Bronchial epithelial cell (primary cell): Measurements from ENCODE around the gene PAX7. TPM values are rescaled to one million over a fixed set of nuclear protein-coding genes. Genes with fewer than 3 reads are reported as not detected.

ENCODE experiments used
- DNase-seq: peaks from one replicate; pipeline ENCODE4 v3.0.0-alpha.2; 2010; ENCODE audit warnings: low read depth
- FAIRE-seq: peaks from 2 replicates; lab custom pipeline; 2011; peaks lifted over from hg19 to GRCh38; lab: Jason Lieb, UNC
- H3K27me3 ChIP-seq: 2 replicates; pipeline ENCODE4 v1.5.1; 2011; ENCODE audit warnings: low read length; ENCODE audit not compliant: control insufficient read depth, insufficient read depth
- H3K36me3 ChIP-seq: 2 replicates; pipeline ENCODE4 v1.5.1; 2011; ENCODE audit warnings: low read length; ENCODE audit not compliant: control insufficient read depth, insufficient read depth
- H3K4me3 ChIP-seq: 2 replicates; pipeline ENCODE4 v1.5.1; 2011; ENCODE audit warnings: mild to moderate bottlenecking, low read depth, low read length, control low read depth
- total RNA-seq: library from RNA; depleted of rRNA; stranded (reverse); fragments of >200 nt; gene quantifications from 2 replicates; pipeline ENCODE4 v1.2.1, GENCODE V29; 2014
- TF ChIP-seq, protein P1 (sequence below): IDR thresholded peaks from 2 replicates; pipeline ENCODE4 v1.5.1; 2011; ENCODE audit warnings: mild to moderate bottlenecking, moderate library complexity, low read length, control low read depth, inconsistent platforms; ENCODE audit not compliant: insufficient read depth, severe bottlenecking

PAX7 gene
- total RNA-seq, 1 donor from 2014 or later = not detected

DNA sequence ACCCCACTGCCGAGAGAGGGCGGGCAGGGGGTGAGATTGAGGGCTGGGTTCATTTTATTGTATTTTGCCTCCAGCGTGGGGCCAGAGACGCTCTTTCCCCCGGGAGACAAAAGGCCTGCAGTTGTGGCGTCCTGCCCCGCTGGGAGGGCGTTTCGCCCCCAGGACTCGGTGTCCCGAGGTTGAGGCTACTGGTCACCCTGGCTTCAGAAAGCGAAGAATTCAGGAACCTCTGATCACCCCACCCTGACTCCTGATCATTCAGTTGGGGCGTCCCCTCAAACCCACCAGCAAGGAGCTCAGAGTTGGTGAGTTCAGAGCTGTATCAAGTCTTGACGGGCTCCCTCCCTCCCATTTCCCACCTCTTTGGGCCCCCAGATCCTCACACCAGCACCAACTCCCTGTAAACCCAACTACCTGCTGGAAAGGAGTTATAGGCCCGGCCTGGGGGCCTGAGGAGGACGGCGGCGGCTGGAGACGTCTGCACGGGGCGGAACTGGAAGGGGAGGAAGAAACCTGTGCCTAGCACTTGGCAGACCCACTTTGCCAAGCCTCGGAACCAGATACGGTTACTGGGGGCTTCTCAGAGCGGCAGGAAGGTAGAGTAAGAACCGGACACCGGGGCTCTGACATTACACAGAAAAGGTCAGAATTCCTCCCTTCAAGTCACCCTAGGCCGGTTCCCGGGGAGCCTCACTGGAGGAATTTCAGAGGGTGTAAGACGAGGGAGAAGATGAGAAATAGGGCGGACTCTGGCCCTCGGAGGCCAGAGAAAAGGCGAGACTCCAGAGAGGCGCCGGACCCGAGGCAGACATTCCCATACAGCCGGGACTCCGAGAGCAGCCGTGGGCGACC is 761 bp upstream of the PAX7 start:
- no peaks in the 10 kb centered on the region for H3K36me3 ChIP-seq

GRCh38 chr1:18631496-18632217 is 1.0 kb downstream of the PAX7 start:
- Histone ChIP-seq H3K27me3 (peaks cover 69% of the 10 kb centered on the region), H3K36me3 (no peaks in the 10 kb centered on the region), H3K4me3 (no peak overlapping the region)
- DNase-seq = no peak
- FAIRE-seq = no peak
- TF ChIP-seq, protein P1, sequence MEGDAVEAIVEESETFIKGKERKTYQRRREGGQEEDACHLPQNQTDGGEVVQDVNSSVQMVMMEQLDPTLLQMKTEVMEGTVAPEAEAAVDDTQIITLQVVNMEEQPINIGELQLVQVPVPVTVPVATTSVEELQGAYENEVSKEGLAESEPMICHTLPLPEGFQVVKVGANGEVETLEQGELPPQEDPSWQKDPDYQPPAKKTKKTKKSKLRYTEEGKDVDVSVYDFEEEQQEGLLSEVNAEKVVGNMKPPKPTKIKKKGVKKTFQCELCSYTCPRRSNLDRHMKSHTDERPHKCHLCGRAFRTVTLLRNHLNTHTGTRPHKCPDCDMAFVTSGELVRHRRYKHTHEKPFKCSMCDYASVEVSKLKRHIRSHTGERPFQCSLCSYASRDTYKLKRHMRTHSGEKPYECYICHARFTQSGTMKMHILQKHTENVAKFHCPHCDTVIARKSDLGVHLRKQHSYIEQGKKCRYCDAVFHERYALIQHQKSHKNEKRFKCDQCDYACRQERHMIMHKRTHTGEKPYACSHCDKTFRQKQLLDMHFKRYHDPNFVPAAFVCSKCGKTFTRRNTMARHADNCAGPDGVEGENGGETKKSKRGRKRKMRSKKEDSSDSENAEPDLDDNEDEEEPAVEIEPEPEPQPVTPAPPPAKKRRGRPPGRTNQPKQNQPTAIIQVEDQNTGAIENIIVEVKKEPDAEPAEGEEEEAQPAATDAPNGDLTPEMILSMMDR = no peak

More for the DNA sequence above, 761 bp upstream of the PAX7 start:
- Histone ChIP-seq H3K4me3 (no peak overlapping the region), H3K27me3 (peaks cover 60% of the 10 kb centered on the region)
- no peak for DNase-seq
- no peak for FAIRE-seq
- TF ChIP-seq, protein P1 = no peak

GRCh38 chr1:18632218-18632588 is 1.6 kb downstream of the PAX7 start:
- Histone ChIP-seq H3K27me3 (peaks cover 74% of the 10 kb centered on the region), H3K36me3 (no peaks in the 10 kb centered on the region), H3K4me3 (no peak overlapping the region)
- DNase-seq (no peak), FAIRE-seq (no peak)
- TF ChIP-seq, protein P1 = no peak

DNA sequence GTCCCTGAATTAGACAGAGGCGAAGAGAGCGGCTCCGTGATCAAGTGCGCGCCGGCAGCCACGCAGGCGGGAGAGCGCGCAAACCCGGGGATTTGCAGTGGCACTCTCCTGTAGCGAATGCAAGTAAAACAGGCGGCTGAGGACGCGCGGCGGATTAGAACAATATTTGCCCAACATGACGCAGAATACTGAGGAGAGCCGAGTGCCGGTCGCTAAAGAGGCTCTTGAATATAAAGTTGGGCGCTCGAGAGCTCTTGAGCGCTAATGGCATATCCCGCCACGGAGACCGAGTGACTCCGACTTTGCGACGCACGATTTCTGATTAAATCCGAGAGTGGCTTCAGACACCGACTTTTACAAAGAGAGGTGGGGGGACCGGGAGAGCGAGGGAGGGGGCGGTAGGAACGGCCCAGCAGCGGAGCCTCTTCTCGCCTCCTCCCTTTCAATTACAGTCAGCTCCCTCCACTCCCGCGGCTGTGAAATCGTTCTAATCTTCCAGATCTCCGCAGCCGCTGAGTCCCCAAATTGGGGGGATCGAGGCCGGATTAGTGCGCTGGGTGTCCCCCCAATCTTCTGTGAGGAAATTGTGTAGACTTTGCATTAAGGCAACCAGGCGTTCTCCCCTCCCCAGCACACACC is 2.3 kb downstream of the PAX7 start:
- Histone ChIP-seq H3K4me3 (no peak overlapping the region), H3K27me3 (peaks cover 81% of the 10 kb centered on the region), H3K36me3 (no peaks in the 10 kb centered on the region)
- no peak for FAIRE-seq
- TF ChIP-seq, protein P1 = no peak
- no peak for DNase-seq

DNA sequence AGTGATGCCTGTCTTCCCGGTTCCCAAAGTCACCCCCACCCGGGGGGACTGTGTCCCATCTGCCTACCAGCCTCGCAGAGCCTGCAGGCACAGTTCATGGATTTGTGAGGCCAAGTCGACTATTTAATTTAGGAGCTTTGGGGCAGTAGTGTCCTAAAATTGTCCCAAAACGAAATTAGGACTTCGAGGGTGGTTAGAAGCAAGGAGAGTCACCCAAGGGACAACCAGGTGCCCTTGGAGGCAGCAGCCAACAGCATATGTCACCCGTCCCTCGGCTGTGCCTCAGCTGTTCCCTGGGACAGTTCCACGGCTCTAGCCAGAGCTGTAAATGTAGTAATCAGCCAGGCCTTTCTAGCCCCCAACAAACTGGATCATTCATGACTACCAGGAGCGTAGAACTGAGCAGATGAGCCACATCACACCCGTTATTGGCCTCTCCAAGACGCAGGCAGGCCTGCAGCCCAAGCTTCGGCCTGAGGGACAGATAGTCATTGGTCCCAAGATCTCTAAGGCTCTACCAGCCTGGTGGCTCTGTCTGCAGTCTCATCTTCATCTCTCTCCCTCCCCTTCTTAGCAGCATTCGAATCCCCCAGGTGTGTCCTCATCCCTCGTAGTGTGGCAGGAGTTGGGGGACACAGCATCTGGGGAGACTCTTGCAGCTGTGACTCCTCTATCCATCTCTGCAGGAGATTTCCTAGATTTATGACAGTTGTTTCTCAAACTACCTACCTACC is 2.9 kb downstream of the PAX7 start:
- Histone ChIP-seq H3K27me3 (peaks cover 83% of the 10 kb centered on the region), H3K36me3 (no peaks in the 10 kb centered on the region), H3K4me3 (no peak overlapping the region)
- FAIRE-seq (no peak), DNase-seq (no peak)
- TF ChIP-seq, protein P1 = no peak
